NB4 (cell line): ENCODE measurements around the gene CTIF.

Experiments
- CTCF ChIP-seq: IDR thresholded peaks from one replicate; pipeline ENCODE4 v1.5.1; 2012; ENCODE audit warnings: low read depth, low read length
- MAX ChIP-seq: IDR thresholded peaks from 2 replicates; pipeline ENCODE4 v1.6.1; 2011; ENCODE audit warnings: low read depth, low read length
- POLR2A ChIP-seq: IDR thresholded peaks from 2 replicates; pipeline ENCODE4 v1.6.1; 2011; ENCODE audit warnings: mild to moderate bottlenecking; ENCODE audit not compliant: insufficient read length; ENCODE audit errors: extremely low read depth

- no peak for TF ChIP-seq POLR2A
- no peak for TF ChIP-seq CTCF
- TF ChIP-seq MAX, result peak; percentile 93
These were observed at the start of gene CTIF for GRCh38 chr18:48538531-48539405.
